ENCODE results near the gene THSD7A. TPM values are rescaled to one million over a fixed set of nuclear protein-coding genes. Genes with fewer than 3 reads are reported as not detected.

THSD7A gene
- total and polyA plus RNA-seq, 9 of the 15 experiments (the other 6 are each of a cell fraction or from before 2014, with no cell fraction given) = 0.01 to 0.02 TPM; not detected in 7

DNA sequence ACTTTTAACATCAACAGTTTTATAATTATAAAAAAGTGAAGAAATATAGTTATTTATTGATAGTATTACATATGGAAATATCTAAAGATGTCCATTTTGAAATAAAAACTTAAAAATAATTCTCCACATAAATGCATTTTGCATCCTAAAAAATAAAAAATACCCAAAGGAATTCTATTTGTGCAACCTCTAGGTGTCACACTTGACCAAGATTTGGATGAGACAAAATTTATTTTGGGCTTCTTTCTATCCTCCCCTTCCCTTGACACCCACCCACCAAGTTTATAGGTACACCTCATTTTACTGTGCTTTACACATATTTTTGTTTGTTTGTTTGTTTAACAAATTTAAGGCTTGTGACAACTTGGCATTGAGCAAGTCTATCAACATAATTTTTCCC lies 3.3 kb upstream of the THSD7A start:
- FAIRE-seq = no peak
- in situ Hi-C loops (cut with MboI) = no loop called here

DNA sequence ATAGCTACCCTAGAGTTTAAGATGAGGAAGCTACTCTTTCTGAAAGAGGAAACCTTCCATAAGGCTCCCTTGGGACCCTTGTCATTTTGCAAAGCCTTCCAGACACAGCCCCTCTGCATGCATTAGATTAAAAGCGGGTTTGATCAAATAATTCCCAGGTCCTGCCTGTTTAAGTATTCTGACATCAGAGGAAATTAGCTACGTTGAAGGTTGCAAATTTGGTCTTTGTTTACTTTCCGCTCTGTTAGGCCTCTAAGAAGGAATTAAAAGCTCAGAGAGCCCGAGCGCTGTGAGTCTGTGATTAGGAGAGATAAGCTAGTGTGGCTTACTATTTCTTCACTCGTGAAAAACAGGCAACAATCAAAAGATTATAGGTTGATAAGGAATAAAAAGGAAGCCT lies 1.4 kb upstream of the THSD7A start:
- intact Hi-C loops (cut with micrococcal nuclease) = loop anchor here (10.0 kb wide), 1 partner anchor 621 kb away; no protein-coding TSS in a partner anchor

More for the DNA sequence above, 3.3 kb upstream of the THSD7A start:
- Histone ChIP-seq H3K79me2 (ENCODE audit: control insufficient read depth, insufficient read depth, low read length) (no peaks in the 10 kb centered on the region), H3K9ac (ENCODE audit: insufficient read depth in 1 of 2, low read depth in 2 of 2, low read length in 2 of 2) (no peak overlapping the region), H3K9me3 (replicated peaks; ENCODE audit: control insufficient read depth, insufficient read depth, low read depth, low read length) (no peaks in the 10 kb centered on the region), H3K4me1 (replicated peaks in 1 of 2; ENCODE audit: control insufficient read depth in 2 of 2, insufficient read depth in 2 of 2, low read length in 2 of 2) (peaks cover 0 to 5% of the 10 kb centered on the region in 2 experiments; a peak in 1 of 5 replicates), H2AFZ (ENCODE audit: low read depth, low read length) (no peak overlapping the region), H3K4me3 (no peak overlapping the region), H3K36me3 (ENCODE audit: control insufficient read depth, insufficient read depth, low read length) (no peaks in the 10 kb centered on the region), H3K4me2 (ENCODE audit: insufficient read depth, low read length) (no peak overlapping the region), H3K9me1 (ENCODE audit: control insufficient read depth, insufficient read depth, low read length) (no peaks in the 10 kb centered on the region), H3K27me3 (ENCODE audit: control insufficient read depth in 2 of 2, insufficient read depth in 2 of 2, low read length in 2 of 2) (no peaks in the 10 kb centered on the region), H3K27ac (ENCODE audit: extremely low read depth, low read depth, low read length) (no peak overlapping the region), H4K20me1 (replicated peaks; ENCODE audit: control insufficient read depth, insufficient read depth, low read length) (no peaks in the 10 kb centered on the region)
- no TSS peak for BruUV-seq (replicated peaks)
- intact Hi-C loops (cut with micrococcal nuclease) = loop anchor here (10.0 kb wide), 1 partner anchor 620 kb away; no protein-coding TSS in a partner anchor
- DNase-seq (ENCODE audit: extremely low read depth in 1 of 4, low spot score in 3 of 4) (no peak), ATAC-seq (no peak)
- ChIA-PET POLR2A (no interaction called here), CTCF (ENCODE audit: low intra/inter-chr PET ratio) (no interaction called here)
- TF ChIP-seq RAD21 (CRISPR knock-in tag; conservative IDR thresholded peaks at IDR 0.05 in 1 of 2, IDR thresholded peaks at IDR 0.05 in 1 of 2) (peak; percentile 9 to 28; a peak in 1 of 4 replicates), ZNF717 (CRISPR knock-in tag; IDR thresholded peaks at IDR 0.05) (no peak)

More for the DNA sequence above, 1.4 kb upstream of the THSD7A start:
- H3K27me3 ChIP-seq (ENCODE audit: control insufficient read depth in 2 of 2, insufficient read depth in 2 of 2, low read length in 2 of 2) = no peaks in the 10 kb centered on the region
- ATAC-seq (no peak), FAIRE-seq (no peak), DNase-seq (ENCODE audit: extremely low read depth in 1 of 4, low spot score in 3 of 4) (no peak)
- no peaks in the 10 kb centered on the region for H3K9me3 ChIP-seq (replicated peaks; ENCODE audit: control insufficient read depth, insufficient read depth, low read depth, low read length)
- H3K4me1 ChIP-seq (replicated peaks in 1 of 2; ENCODE audit: control insufficient read depth in 2 of 2, insufficient read depth in 2 of 2, low read length in 2 of 2) = peaks cover 0 to 5% of the 10 kb centered on the region in 2 experiments; a peak in 1 of 5 replicates
- no peak overlapping the region for H3K4me3 ChIP-seq
- POLR2A ChIA-PET = no interaction called here
- WGBS (ENCODE audit: insufficient coverage, low coverage, missing lambda C conversion rate) = 0% methylated on average over 6 of the region's 6 CpGs
- H3K9ac ChIP-seq (ENCODE audit: insufficient read depth in 1 of 2, low read depth in 2 of 2, low read length in 2 of 2) = no peak overlapping the region
- no peak overlapping the region for H2AFZ ChIP-seq (ENCODE audit: low read depth, low read length)
- H4K20me1 ChIP-seq (replicated peaks; ENCODE audit: control insufficient read depth, insufficient read depth, low read length) = no peaks in the 10 kb centered on the region
- no peak overlapping the region for H3K27ac ChIP-seq (ENCODE audit: extremely low read depth, low read depth, low read length)
- TF ChIP-seq SMARCB1 (IDR thresholded peaks at IDR 0.05; ENCODE audit: insufficient read length, low read depth) = no peak
- TF ChIP-seq GATAD2B (IDR thresholded peaks at IDR 0.05; ENCODE audit: borderline replicate concordance) = no peak
- no peak for TF ChIP-seq NR2C1 (IDR thresholded peaks at IDR 0.05)
- TF ChIP-seq NR2C1 (tag; IDR thresholded peaks at IDR 0.05) = no peak
- no peak for TF ChIP-seq RBM25 (IDR thresholded peaks at IDR 0.05; ENCODE audit: low read depth, low read length, severe bottlenecking)
- no peak for TF ChIP-seq DPF2 (IDR thresholded peaks at IDR 0.05)
- no peaks in the 10 kb centered on the region for H3K36me3 ChIP-seq (ENCODE audit: control insufficient read depth, insufficient read depth, low read length)
- BruUV-seq (replicated peaks) = no TSS peak
- CTCF ChIA-PET (ENCODE audit: low intra/inter-chr PET ratio) = no interaction called here
- no peaks in the 10 kb centered on the region for H3K79me2 ChIP-seq (ENCODE audit: control insufficient read depth, insufficient read depth, low read length)
- no peaks in the 10 kb centered on the region for H3K9me1 ChIP-seq (ENCODE audit: control insufficient read depth, insufficient read depth, low read length)
- H3K4me2 ChIP-seq (ENCODE audit: insufficient read depth, low read length) = no peak overlapping the region
- in situ Hi-C loops (cut with MboI) = no loop called here
